GM13977 (cell line): ENCODE measurements around the gene DAPK1.

ENCODE experiments used
- DNase-seq: peaks from one replicate; pipeline ENCODE4 v3.0.0; 2012; ENCODE audit warnings: low spot score
- in situ Hi-C: fragments of 300-500 bp; cut with MboI; formaldehyde crosslinking; loops from one replicate; pipeline ENCODE4 v1.12.0; 2022; ENCODE audit warnings: low sequenced_read_pairs, low pct_unique_long_range_greater_than_20kb, mixed read lengths, inconsistent platforms; ENCODE audit not compliant: unreplicated experiment
- TF ChIP-seq, protein P1 (sequence below): IDR thresholded peaks from 2 replicates; pipeline ENCODE4 v1.5.1; 2012; ENCODE audit warnings: mild to moderate bottlenecking, control low read depth; ENCODE audit not compliant: insufficient read depth; ENCODE audit errors: extremely low read depth, missing control alignments

The DAPK1 gene

GRCh38 chr9:87671478-87671877 is 173.8 kb downstream of the DAPK1 start:
- TF ChIP-seq, protein P1, sequence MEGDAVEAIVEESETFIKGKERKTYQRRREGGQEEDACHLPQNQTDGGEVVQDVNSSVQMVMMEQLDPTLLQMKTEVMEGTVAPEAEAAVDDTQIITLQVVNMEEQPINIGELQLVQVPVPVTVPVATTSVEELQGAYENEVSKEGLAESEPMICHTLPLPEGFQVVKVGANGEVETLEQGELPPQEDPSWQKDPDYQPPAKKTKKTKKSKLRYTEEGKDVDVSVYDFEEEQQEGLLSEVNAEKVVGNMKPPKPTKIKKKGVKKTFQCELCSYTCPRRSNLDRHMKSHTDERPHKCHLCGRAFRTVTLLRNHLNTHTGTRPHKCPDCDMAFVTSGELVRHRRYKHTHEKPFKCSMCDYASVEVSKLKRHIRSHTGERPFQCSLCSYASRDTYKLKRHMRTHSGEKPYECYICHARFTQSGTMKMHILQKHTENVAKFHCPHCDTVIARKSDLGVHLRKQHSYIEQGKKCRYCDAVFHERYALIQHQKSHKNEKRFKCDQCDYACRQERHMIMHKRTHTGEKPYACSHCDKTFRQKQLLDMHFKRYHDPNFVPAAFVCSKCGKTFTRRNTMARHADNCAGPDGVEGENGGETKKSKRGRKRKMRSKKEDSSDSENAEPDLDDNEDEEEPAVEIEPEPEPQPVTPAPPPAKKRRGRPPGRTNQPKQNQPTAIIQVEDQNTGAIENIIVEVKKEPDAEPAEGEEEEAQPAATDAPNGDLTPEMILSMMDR, result no peak
- DNase-seq, result no peak
- in situ Hi-C loops, result no loop called here

GRCh38 chr9:87671925-87672324 is 174.3 kb downstream of the DAPK1 start:
- in situ Hi-C loops, result no loop called here
- TF ChIP-seq, protein P1, result no peak
- DNase-seq, result no peak

DNA sequence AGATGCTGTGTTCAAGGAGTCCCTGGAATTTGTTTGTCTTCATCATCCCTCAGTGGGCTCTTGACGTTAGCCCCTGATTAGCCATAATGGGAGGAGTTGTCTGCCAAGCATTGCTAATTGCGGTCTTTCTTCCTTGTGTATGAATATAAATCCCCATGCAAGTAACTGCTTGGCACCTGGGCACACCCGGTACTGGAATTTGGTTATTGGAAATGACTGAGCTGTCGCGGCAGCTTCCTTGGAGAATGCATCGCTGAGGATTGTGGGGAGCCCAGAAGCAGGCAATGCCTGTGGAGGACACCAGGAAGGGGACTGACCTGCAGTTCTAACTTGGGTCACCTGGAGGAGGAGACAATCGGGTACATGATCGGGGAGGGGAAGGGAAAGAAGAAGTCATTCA is 174.9 kb downstream of the DAPK1 start:
- in situ Hi-C loops, result no loop called here
- TF ChIP-seq, protein P1, result no peak
- no peak for DNase-seq

DNA sequence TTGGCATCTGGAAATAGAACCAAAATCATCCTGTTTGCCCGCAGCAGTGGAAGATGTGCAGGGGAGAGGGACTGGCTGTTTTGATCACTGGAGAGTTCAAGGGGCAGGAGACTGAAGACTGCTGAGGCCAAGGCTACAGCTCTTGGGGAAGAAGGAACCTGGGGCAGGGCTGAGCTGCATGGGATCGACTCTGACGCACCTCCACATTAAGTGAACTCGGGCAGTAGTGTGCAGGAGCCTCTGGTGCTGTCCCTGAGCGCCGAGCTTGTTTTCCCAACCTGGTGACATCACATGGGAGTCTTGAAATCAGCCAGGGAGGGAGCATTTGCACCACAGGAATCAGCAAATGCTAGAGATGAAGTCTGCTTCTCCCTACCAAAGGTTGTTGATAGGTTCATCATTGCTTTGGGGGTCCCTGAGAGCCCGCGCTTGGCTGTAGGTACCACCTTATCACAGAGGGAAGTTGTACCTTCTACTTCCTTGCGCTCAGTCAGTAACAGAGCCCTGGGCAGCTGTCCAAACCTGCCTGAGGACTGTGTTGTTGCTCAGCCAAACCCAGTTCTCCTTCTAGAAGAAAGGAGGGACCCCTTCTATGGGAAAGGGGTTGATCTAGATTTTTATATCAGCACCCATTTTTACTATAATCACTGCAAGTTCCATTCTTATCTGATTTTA is 175.9 kb downstream of the DAPK1 start:
- no peak for DNase-seq
- in situ Hi-C loops, result no loop called here
- TF ChIP-seq, protein P1, result no peak

DNA sequence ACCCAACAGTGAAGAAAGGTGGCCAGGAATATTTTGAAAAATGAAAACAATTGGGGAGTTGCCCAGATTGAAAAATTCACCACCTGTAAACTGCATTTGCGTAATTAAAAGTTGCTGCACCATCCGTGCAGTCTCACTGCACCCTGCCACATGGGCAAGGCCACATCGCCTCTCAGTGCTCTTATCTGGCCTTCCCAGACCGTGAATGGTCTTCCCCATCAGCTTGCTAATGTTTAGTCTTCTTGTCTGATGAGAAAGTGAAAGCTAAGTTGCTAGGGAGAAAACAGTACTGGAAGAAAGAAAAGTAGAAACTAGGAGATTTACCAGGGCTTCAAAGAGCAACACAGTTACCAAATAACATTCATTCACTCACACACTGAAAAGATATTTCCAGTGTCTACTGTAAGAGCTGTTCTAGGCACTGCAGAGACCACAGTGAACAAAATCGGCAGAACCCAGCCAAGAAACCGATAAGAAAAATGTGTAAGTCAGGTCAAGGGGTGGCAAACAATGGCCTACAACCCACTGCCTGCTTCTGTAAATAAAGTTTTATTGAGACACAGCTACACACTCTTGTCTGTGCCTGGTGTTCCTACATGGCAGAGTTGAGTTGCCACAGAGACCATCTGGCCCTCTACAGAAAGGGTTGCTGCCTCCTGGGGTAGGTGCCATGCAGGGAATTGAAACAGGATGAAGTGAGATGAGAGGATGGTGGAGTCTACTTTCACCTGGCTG is 177.1 kb downstream of the DAPK1 start:
- DNase-seq, result no peak
- in situ Hi-C loops, result no loop called here
- TF ChIP-seq, protein P1, result no peak

GRCh38 chr9:87675906-87676515 is 178.3 kb downstream of the DAPK1 start:
- TF ChIP-seq, protein P1, result no peak
- no peak for DNase-seq
- in situ Hi-C loops, result no loop called here
